HG03108 (cell line): ENCODE data around the gene SUSD3.

ENCODE experiments used
- ATAC-seq: cut with Tn5 transposase; IDR thresholded peaks from one replicate; pipeline ENCODE4 v1.9.1; 2021; ENCODE audit warnings: moderate library complexity; ENCODE audit not compliant: unreplicated experiment

Gene SUSD3

DNA sequence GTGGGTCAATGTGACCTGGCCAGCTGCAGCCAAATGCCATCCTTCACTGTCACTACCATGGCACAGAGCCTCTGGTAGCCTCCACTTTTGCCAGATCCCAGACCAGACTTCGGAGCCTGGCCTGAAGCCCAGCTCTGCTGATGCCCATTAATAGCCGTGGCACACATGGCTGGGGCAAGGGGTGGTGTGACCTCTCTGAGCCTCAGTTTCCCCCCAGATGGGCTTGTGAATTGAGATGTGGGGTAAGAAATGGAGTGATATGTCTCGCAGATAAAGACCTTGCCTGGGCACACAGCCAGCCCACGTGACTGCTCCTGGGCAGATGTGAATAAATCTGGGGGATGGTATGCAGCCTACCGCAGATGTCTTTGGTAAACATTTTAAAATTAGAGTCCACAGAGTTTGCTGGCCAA, 13.9 kb downstream of the SUSD3 start:
- ATAC-seq: no peak

DNA sequence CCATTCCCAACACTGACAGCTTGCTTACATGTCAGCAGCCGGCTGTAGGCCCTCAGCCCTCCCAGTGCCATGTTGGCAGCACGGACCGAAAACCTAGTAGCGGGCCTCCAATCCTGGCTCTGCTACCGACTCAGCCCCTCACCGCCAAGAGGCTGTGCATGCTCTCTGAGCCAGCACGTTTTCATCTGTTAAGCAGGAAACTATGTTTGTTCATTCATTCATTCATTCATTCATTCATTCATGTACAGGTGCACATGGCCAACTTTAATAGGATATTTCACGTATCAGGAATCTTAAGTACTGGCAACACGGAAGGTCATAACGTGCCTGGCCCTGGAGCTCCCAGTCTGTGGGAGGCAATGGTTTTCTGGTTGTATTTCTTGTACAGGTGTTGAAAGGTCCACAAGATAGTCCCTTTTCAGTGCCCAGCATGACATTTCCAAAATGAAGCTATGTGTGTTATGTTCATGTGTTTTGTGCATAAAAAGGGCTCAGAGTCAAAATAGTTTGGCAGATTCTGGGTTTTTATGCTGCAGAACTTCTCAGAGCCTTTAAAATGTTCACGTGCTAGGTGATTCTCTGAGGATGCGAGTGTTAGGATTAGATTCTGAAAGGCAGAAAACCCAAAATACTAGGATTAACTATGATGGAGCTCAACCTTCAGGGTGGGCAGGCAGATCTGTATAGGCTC, 17.7 kb downstream of the SUSD3 start:
- ATAC-seq: no peak

DNA sequence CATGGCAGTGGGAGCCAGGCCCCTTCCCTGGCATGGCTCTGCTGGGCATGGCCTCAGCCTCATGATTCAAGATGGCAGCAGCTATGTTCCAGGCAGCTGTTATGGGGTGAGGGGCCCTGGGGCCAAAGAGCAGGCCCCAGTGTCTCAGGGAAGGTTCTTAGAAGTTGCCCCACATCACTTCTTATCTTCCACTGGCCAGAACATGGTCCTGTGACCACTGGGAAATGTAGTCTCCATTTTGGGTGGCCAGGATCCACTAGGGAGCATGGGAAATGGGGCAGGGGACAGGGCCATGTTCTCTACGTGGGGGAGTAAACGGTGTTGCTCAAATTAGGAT, 18.3 kb downstream of the SUSD3 start:
- no peak for ATAC-seq

DNA sequence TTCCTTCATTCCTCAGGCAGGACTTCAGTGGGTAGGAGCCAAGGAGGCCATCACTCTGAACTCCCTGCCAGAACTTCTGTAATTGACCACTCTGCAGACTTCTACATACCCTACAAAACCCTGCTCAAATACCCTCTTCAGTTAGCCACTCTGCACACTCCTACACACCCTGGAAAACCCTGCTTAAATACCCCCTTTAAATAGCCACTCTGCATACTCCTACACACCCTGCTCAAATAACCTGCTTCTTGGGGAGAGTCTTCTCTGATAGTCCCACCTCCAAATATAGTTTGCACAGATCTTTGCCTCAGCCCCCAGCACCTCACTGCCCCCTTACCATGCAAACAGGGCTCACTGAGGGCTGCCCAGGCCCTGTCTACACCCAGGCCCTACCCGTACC, 18.9 kb downstream of the SUSD3 start:
- ATAC-seq: no peak

DNA sequence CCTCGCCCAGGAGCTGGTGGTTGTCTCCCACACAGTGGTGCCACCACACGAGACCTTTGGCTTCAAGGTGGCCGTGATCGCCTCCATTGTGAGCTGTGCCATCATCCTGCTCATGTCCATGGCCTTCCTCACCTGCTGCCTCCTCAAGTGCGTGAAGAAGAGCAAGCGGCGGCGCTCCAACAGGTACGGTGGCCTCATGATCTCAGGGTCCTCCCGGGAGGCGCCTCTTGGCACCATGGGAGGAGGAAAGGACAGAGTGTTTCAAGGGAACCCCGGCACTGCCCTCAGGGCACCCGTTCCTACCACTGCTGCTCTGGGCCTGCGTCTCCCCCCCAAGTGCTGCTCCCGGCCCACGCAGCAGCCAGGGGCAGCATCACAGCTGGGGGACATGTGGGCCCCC, 19.3 kb downstream of the SUSD3 start:
- no peak for ATAC-seq

DNA sequence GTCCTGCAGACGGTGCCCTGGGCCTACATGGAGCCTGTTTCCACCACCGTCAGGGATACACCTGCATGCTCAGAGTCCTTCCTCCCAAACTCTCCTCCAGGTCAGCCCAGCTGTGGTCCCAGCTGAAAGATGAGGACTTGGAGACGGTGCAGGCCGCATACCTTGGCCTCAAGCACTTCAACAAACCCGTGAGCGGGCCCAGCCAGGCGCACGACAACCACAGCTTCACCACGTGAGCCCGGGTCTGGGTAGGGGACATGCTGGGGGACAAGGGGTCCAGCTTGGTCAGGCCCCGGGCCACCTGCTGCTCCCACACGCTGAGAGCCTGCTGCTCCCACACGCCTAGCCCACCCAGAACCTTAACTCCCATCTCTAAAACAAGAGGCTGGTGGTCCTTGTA, 20.9 kb downstream of the SUSD3 start:
- ATAC-seq: no peak

DNA sequence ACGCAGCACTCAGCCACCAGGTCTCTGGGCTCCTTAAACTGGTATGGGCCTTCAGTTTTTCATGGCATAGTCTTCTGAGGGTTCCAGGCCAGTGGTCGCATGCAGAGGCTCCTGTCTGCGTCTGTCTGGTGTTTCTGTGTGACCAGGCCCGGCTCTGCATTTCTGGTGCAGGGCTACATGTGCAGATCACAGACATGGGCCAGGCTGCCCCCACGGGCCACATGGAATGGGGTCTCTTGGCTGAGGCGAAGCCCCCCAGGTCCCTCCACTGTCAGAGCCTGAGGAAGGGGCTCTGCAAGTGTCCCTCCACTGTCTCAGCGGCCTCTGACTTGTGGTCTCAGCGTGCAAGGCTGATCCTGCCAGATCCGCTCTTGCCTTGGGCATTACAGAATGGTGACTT, 21.9 kb downstream of the SUSD3 start:
- ATAC-seq: no peak

DNA sequence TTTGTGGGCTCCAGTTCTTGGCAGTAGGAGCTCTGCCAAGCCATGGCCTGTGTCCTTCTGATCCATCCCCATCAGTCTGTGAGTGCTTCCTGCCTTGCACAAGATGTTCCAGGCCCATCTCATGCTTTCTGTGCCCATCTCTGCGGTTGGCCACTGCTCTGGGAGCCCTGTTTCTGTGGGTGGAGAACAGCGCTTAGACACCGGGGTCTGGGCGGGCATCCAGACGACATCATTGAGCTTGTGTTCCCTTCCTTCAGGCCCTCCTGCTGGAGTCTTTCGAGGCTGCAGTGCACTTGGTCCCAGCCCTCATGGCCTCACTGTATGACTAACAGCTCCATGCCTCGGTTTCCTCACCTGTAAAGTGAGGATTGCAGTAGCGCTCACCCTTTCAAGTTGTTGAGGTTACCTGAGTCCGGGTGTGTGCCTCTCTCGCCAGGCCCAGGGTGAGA, 22.6 kb downstream of the SUSD3 start:
- no peak for ATAC-seq

DNA sequence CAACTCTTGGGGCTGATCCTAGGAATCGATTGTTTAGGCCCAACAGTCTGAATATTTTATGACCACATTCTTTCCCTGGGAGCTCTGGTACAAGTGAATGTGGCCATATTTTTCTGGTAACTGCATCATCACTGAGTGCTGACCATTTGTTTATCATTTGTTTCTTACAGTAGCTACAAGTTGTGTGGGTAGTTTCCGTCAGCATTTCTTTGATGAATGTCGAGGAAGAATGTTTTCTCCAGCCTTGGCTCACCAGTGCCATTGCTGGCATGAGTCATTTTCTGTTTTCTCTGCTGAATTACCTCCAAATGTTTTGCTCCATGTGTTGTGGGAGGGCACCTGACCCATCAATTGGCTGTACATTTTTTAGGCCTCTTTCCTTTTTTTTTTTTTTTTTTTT, 23.4 kb downstream of the SUSD3 start:
- no peak for ATAC-seq

DNA sequence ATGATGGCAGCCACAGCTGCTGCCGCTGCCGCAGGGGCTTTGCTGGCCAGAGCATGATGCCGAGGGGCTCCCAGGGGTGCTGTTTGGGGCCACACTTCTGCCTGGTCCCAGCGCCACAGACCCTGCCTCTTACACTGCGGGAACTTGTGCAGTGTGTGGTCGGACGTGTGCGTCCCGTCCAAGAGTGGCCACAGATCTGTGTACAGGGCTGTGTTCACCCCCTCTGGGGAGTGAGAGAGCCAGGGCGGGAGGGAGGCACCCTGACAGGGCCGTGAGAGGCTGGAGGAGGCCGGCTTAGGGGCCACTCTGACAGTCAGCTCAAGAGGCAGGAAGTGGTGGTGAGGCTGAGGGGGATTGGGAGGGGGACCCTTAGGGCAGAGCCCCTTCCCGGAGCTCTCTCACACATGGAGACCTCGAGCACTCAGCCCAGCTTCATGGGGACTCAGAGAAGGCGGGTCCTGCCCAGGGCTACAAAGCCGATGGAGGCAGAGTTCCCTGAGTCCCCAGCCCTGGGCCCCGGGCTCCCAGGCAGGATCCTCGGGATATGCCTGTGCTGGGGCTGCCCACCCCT, 24.4 kb downstream of the SUSD3 start:
- ATAC-seq: no peak

DNA sequence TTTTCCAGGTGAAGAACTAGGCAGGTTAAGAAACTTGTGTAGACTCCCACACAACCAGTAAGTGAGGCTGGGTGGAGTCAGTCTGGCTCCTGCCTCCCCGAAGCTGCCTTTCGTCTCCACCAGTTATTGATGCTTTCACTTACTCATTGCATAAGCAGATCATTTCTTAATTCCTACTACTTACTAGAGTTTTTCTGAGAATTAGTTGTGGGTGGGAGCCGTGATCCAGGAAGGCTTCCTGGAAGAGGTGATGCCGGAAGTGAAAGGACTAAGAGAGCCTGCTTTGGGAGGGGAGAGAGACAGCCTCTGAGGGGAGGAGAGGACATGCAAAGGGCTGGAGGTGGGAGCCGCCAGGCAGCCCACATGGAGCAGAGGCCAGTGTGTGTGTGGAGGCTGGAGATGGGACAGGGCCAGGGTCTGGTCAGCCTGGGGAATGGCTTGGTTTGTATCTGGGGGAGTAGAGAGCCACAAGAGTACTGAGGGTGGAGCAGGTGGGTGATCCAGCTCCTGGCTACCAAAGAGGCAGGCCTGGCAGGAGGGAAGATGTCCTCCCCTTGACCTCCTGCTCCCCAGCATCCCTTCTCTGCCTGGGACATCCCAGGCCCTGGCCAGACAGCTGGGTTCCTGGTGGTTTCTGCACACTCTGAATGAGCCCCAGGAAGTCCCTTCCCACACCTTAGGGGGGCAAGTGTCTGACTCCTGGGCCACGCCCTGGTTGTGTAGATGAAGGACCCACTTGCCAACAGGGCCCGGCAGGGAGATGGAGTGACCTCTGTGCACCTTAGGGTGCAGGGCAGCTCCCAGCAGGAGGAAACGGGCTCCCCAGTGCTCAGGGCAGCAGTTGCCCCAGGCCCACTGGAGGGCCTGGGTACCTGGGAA, 25.3 kb downstream of the SUSD3 start:
- no peak for ATAC-seq

DNA sequence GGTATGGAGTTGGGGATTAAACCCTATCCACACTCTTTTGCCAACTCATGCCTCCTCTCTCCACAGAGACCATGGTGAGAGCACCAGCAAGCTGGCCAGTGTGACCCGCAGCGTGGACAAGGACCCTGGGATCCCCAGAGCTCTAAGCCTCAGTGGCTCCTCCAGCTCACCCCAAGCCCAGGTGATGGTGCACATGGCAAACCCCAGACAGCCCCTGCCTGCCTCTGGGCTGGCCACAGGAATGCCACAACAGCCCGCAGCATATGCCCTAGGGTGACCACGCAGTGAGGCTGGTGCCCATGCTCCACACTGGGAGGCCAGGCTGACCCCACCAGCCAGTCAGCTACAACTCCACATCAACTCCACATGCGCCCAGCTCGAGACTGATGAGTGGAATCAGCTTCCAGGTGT, 26.0 kb downstream of the SUSD3 start:
- ATAC-seq: no peak

DNA sequence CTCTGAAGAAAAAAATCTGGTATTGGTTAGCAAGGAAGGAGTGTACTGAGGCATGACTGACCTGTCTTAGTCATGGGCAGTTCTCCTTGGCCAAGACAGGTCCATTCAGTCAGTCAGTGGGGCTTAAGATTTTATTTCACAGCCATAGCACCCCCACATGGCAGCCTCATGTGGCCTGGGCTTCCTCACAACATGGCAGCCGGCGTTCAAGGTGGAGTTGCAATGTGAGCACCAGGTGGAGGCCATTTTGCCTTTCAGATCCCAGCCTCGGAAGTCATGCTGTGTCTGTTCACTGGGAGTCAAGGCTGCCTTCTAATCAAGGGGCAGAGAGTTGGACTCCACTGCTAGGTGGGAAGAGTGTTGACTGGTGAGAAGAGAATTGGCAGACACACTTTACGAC, 27.2 kb downstream of the SUSD3 start:
- no peak for ATAC-seq

DNA sequence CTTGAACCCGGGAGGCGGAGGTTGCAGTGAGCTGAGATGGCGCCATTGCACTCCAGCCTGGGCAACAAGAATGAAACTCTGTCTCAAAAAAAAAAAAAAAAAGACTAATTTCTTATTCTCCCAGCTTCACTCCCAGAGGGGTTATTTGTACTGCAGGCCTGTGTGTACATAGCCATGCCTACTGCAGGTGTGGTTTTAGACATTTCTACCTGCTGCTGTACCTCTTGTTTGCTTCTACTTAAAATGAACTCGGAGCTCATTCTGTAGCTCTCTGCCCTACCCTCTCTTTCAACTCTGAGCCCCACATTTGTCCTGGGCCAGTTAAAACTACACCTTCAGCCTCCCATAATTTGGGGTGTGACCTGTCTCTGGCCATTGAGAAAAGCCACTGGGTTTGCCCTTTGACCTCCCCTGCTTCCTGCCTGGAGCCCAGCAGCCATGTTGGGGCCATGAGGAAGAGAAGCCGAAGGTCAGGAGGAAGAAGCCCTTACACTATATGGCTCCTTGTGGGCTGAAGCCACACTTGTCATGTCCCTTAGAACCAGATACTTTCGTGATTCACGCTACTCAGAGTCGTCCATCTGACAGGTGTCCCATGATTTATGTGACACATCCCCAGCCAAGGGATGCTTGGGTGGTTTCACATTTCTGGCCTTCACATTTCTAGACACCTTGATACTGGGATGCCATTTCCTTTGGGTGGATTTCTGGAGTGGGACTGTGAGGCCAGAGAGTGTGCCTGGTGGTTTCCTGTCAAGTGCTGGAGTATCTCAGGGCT, 28.1 kb downstream of the SUSD3 start:
- ATAC-seq: no peak

DNA sequence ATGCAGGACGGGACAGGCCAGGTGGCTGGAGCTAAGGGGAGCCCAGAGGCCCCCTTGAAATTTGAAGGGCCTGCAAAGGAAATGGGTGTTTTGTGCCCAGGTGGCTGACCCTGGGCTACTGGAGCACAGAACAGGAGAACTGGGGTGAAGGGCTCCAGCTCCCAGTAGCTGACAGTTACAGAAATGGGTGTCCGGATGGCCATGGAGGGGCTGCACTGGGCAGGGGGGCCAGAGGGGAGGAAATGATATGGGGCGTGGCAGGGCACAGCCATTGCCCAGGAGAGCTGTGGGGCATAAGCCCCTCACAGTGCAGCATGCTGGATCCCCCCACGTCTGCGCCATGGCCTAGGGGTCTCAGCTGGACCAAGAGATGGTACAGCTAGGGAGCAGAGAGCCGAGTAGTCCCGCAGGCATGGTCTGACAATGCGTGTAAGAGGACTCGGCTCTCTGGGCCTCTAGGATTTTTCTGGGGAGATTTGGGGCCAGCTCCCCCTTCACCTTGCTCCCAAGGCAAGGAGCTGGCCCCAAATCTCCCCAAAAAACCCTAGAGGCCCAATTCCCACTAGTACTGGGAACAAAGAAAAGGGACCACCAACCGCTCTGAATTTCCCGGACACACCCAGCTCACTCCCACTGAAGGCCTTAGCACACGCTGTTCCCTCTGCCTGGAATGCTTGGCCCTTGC, 29.6 kb downstream of the SUSD3 start:
- no peak for ATAC-seq

DNA sequence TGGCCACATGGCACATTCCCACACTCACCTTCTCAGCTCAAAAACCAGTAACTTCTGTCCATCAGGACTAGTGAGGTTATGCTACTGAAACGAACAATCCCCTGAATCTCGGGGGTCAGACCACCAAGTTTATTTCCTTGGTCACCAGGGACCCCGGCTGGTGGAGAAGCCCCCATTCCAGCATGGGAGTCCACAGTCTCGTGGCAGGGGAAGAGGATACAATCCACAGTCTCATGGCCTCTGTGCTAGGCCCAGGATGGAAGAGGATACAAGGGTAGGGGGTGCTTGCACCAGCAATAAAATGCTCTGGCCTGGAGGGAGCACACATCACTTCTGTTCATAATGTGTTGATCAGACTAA, 30.1 kb downstream of the SUSD3 start:
- no peak for ATAC-seq

DNA sequence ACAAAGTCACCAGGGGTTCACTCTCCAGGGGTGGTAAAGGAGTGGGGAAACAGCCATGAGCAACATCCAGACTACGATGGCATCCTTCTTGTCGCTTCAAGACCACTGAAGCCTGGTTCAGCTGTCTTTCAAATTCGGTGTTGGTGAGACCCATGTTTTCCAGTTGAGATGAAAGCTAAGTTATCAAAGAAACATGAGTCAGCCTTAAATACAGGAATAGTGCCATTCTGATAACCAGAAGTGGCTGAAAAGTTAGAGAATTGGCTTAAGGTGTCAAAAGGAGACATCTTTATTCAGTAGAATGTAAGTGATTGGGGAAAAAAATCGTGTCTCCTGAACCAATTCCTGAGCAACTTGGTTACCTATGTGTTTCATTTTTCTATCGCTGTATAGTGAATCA, 30.5 kb downstream of the SUSD3 start:
- no peak for ATAC-seq

DNA sequence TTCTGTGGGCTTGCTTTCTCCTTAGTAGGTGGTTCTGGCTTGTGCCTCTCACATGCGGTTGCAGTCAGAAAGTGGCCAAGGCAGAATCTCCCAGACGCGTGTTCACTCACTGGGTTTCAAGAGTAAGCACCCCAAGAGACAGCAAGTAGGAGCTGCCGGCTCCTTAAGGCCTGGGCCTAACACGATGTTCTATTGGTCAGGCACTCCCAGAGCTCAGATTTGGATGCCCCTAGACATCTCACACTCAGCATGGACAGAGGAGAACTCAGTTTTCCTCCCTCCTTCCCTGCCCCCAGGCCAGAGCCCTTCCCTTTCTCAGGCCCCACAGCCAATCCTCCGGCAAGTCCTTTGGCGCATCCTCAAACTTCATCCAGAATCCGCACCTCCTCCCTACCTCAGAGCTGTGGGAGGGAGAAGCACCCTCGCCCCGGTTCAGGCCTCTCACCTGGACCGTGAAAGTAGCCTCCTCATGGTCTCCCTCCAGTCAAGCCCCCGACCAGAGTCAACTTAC, 31.0 kb downstream of the SUSD3 start:
- ATAC-seq: no peak

DNA sequence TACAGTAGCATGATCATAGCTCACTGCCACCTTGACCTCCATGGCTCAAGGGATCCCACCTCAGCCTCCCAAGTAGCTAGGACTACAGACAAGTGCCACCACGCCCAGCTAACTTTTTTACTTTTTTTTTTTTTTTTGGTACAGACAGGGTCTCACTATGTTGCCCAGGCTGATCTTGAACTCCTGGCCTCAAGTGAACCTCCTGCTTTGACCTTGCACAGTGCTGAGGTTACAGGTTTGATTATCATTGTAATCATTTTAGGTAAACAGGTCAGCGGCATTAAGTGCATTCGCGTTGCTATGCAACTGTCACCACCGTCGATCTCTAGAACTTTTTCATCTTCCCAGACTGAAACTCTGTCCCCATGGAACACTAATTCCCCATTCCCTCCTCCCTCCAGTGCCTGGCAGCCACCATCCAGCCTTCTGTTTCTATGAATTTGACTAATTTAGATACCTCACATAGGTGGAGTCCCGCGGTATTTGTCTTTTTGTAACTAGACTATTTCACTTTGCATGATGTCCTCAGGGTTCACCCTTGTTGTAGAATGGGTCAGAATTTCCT, 31.7 kb downstream of the SUSD3 start:
- no peak for ATAC-seq

DNA sequence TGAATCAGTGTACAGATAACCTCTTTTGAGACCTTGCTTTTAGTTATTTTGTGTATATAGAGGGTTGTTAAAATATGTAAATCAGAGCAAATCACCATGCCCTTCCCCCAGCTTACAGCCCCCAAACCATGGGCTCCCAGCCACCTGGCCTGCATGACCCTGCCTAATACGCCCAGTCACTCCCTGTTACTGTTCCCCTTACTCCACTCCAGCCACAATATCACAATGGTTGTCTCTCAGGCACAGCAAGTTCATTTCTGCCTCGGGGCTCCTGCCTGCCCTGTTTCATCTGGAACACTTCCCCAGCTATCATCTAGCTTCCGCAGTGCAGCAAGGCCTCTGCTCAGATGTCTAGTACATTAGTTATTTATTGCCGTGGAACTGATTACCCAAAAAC, 32.6 kb downstream of the SUSD3 start:
- ATAC-seq: no peak
